ENCODE results near the gene TPM4. TPM values are rescaled to one million over a fixed set of nuclear protein-coding genes. Genes with fewer than 3 reads are reported as not detected.

The TPM4 gene
- total RNA-seq, 4 donors from 2014 or later, result 101 to 296 (median 151) TPM

GRCh38 chr19:16146112-16146511 is 69.8 kb downstream of the TPM4 start:
- DNase-seq, result no peak
- Histone ChIP-seq H3K27ac (no peak overlapping the region), H3K4me1 (peaks cover 4 to 5% of the 10 kb centered on the region in 2 donors), H3K27me3 (no peaks in the 10 kb centered on the region), H3K9me3 (no peaks in the 10 kb centered on the region), H3K4me3 (replicated peaks in 1 of 3) (no peak overlapping the region), H3K36me3 (no peaks in the 10 kb centered on the region)
- intact Hi-C loops (cut with DNase I), result no loop called here
- 78 to 80% methylated on average over 5 of the region's 5 CpGs for WGBS, 2 donors
- TF ChIP-seq POLR2A (IDR thresholded peaks at IDR 0.05) (no peak), CTCF (IDR thresholded peaks at IDR 0.05) (no peak)

DNA sequence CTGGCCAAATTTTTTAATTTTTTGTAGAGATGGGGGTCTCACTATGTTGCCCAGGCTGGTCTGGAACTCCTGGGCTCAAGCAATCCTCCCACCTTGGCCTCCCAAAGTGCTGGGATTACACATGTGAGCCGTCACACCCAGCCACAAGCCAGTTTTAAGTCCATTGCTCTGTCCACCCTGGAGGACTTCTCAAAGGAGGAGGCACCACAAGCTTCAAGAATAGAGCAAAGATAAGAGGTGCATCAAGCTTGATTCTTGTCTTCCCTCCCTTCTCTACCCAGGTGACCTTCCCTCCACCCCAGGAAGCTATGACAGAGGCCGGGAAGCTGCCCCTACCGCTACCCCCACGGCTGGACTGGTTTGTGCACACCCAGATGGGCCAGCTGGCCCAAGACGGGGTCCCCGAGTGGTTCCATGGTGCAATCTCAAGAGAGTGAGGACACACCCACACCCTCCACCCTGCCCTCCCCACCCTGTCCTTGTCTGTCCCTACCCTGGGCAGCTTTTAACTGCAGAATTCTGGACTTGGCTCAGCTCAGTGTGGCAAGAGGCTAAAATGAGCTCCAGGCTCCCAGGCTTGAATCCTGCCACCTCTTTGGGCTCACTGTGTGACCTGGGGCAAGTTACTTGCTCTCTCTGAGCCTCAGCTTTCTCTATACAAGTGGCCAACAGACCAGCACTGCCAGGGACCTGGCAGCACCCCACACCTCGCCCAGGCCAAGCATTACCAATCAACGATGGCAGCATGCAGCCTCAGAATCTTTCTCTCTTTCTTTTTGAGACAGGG is 72.3 kb downstream of the TPM4 start:
- 75 to 87% methylated on average over 8 of the region's 8 CpGs for whole genome bisulfite sequencing, 2 donors
- H3K27me3 ChIP-seq, result no peaks in the 10 kb centered on the region

More for the DNA sequence above, 72.3 kb downstream of the TPM4 start:
- H3K4me3 ChIP-seq (replicated peaks in 1 of 3), result no peak overlapping the region
- no peak overlapping the region for H3K27ac ChIP-seq
- intact Hi-C loops (cut with DNase I), result no loop called here
- no peak for DNase-seq
- TF ChIP-seq CTCF (IDR thresholded peaks at IDR 0.05) (no peak), POLR2A (IDR thresholded peaks at IDR 0.05) (no peak)
- no peaks in the 10 kb centered on the region for H3K9me3 ChIP-seq
- no peaks in the 10 kb centered on the region for H3K36me3 ChIP-seq
- H3K4me1 ChIP-seq, result peaks cover under 1 to 3% of the 10 kb centered on the region in 2 donors

Other genes starting within 250 kb of the TPM4 start
- not detected for gene CYP4F2, start 178.4 kb upstream of the TPM4 start, total RNA-seq
- 10 to 100 TPM in 1 of 4 donors, 1 to 10 TPM in 2, under 1 TPM in 1; 0.56 to 39.5 (median 7.5) TPM for gene CYP4F11, start 142.0 kb upstream of the TPM4 start, total RNA-seq
- not detected for gene OR10H4, start 127.5 kb upstream of the TPM4 start, total RNA-seq
- gene RAB8A, start 35.4 kb downstream of the TPM4 start, total RNA-seq, result 10 to 100 TPM; 40.2 to 65.6 (median 51.5) TPM
- 1 to 10 TPM in 3 of 4 donors, under 1 TPM in 1; 0.94 to 4.6 (median 2.5) TPM for gene HSH2D, start 67.2 kb downstream of the TPM4 start, total RNA-seq
- gene CIB3, start 97.0 kb downstream of the TPM4 start, total RNA-seq, result not detected
- 10 to 100 TPM; 67.9 to 93.9 (median 87.9) TPM for gene FAM32A, start 108.9 kb downstream of the TPM4 start, total RNA-seq
- 10 to 100 TPM; 52.0 to 83.0 (median 56.3) TPM for gene AP1M1, start 121.4 kb downstream of the TPM4 start, total RNA-seq
- gene KLF2, start 248.3 kb downstream of the TPM4 start, total RNA-seq, result 10 to 100 TPM in 3 of 4 donors, 1 to 10 TPM in 1; 9.1 to 15.9 (median 14.0) TPM

Data from thyroid gland (tissue), 4 donors.